DOHH2 (cell line): ENCODE data around the gene TLCD2.
"Not testable (repeated sequence)": the region's sequence is repeated elsewhere in the genome, so short reads cannot be mapped to it uniquely, and the experiment has no call there.

ENCODE experiments used
- H3F3A ChIP-seq: fragments of 200-600 bp; sonication (generic), shearing (Covaris generic); 2 replicates; pipeline ENCODE4 v1.6.0; 2016; ENCODE audit warnings: antibody characterized with exemption, mild to moderate bottlenecking; ENCODE audit not compliant: control insufficient read depth, insufficient read depth
- H3K27ac ChIP-seq: fragments of 200-600 bp; sonication (generic); 2 replicates; pipeline ENCODE4 v1.5.1; 2014; ENCODE audit warnings: low read depth, mild to moderate bottlenecking, low read length, moderate library complexity
- H3K27me3 ChIP-seq: fragments of 200-600 bp; sonication (generic); 2 replicates; pipeline ENCODE4 v1.6.1; 2014; ENCODE audit warnings: mild to moderate bottlenecking, low read length, mixed read lengths; ENCODE audit not compliant: control insufficient read depth
- H3K36me3 ChIP-seq: fragments of 200-600 bp; sonication (generic); 2 replicates; pipeline ENCODE4 v1.6.1; 2014; ENCODE audit warnings: mild to moderate bottlenecking, low read length, moderate library complexity, mixed read lengths; ENCODE audit not compliant: control insufficient read depth
- H3K4me1 ChIP-seq: fragments of 200-600 bp; sonication (generic); 2 replicates; pipeline ENCODE4 v1.6.1; 2014; ENCODE audit warnings: mild to moderate bottlenecking, low read length, mixed read lengths; ENCODE audit not compliant: control insufficient read depth
- H3K4me2 ChIP-seq: fragments of 200-600 bp; sonication (generic); 2 replicates; pipeline ENCODE4 v1.6.0; 2014; ENCODE audit warnings: mild to moderate bottlenecking, low read length, moderate library complexity
- H3K4me3 ChIP-seq: fragments of 200-600 bp; sonication (generic); 2 replicates; pipeline ENCODE4 v1.5.1; 2014; ENCODE audit warnings: mild to moderate bottlenecking, low read length, mixed read lengths
- H3K79me2 ChIP-seq: fragments of 200-600 bp; sonication (generic); 2 replicates; pipeline ENCODE4 v1.6.1; 2014; ENCODE audit warnings: mild to moderate bottlenecking, low read length, mixed read lengths; ENCODE audit not compliant: control insufficient read depth
- H3K9me2 ChIP-seq: fragments of 200-600 bp; sonication (generic); replicated peaks from 2 replicates; pipeline ENCODE4 v1.6.1; 2014; ENCODE audit warnings: mild to moderate bottlenecking, low read length, mixed read lengths; ENCODE audit not compliant: control insufficient read depth
- H3K9me3 ChIP-seq: fragments of 200-600 bp; sonication (generic); 2 replicates; pipeline ENCODE4 v1.6.1; 2014; ENCODE audit warnings: antibody characterized with exemption, low read length, mixed read lengths; ENCODE audit not compliant: control insufficient read depth, insufficient read depth
- H4K20me1 ChIP-seq: fragments of 200-600 bp; sonication (generic); 2 replicates; pipeline ENCODE4 v1.6.0; 2014; ENCODE audit warnings: low read depth, mild to moderate bottlenecking, antibody characterized with exemption, low read length, moderate library complexity; ENCODE audit not compliant: control insufficient read depth, insufficient read depth
- EZH2phosphoT487 ChIP-seq: fragments of 200-600 bp; sonication (generic); IDR thresholded peaks from 2 replicates; pipeline ENCODE4 v1.6.1; 2017; ENCODE audit warnings: borderline replicate concordance, mild to moderate bottlenecking, antibody characterized with exemption, low read length, moderate library complexity, mixed read lengths
- TF ChIP-seq, protein P1 (sequence below): fragments of 200-600 bp; sonication (generic); IDR thresholded peaks from one replicate; pipeline ENCODE4 v1.5.1; 2014; ENCODE audit warnings: antibody characterized with exemption, mild to moderate bottlenecking, low read depth, low read length; ENCODE audit not compliant: poor library complexity, severe bottlenecking

TLCD2 gene

DNA sequence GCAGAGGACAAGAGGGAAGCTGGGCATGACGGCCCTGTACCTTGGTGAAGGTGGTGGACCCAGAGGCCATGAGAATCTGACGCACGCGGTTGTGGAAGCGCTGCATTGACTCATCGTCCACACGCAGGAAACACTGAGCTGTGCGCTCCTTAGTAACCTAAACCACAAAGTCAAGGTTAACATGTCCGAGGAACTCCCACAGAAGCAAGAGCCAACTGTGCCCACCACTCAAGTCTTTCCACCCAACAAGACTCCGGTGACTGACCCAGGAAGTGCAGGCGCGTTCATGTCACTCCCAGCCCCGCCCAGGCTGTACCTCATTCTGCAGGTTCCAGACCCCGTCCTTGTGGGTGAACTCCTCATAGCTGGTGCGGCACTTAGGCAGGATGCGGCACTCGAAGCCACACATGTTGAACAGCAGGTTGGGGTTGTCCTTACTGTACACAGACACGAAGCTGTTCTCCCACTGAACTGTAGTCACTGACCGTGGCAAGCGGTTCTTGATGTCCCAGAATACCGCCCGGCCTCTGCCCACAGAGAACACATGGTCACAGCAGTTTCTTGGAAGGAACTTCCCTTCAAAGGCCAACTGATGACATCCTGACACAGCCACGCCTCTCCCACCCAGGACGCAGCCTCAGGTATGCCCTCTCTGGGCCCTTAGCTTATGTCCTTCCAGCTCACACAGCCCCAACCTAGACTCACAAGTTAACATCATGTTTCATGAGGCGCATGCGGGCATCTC is 37.0 kb downstream of the TLCD2 start:
- Histone ChIP-seq H3K27ac (no peak overlapping the region), H3K9me3 (no peaks in the 10 kb centered on the region)
- TF ChIP-seq, protein P1, sequence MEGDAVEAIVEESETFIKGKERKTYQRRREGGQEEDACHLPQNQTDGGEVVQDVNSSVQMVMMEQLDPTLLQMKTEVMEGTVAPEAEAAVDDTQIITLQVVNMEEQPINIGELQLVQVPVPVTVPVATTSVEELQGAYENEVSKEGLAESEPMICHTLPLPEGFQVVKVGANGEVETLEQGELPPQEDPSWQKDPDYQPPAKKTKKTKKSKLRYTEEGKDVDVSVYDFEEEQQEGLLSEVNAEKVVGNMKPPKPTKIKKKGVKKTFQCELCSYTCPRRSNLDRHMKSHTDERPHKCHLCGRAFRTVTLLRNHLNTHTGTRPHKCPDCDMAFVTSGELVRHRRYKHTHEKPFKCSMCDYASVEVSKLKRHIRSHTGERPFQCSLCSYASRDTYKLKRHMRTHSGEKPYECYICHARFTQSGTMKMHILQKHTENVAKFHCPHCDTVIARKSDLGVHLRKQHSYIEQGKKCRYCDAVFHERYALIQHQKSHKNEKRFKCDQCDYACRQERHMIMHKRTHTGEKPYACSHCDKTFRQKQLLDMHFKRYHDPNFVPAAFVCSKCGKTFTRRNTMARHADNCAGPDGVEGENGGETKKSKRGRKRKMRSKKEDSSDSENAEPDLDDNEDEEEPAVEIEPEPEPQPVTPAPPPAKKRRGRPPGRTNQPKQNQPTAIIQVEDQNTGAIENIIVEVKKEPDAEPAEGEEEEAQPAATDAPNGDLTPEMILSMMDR = no peak
- TF ChIP-seq EZH2phosphoT487 = no peak

DNA sequence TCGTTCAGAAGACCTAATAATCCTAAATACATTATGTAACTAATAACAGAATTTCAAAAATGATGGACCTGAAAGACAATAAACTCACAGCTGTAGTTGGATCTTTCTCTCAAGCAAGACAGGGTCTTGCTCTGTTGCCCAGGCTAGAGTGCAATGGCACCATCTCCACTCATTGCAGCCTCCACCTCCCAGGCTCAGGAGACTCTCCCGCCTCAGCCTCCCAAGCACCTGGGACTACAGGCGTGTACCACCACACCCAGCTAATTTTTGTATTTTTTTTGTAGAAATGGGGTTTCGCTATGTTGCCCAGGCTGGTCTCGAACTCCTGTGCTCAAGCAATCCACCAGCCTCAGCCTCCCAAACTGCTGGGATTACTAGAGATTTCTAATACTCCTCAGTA is 46.2 kb downstream of the TLCD2 start:
- H3K27me3 ChIP-seq, H3K4me3 ChIP-seq, H3K27ac ChIP-seq, H3K9me2 ChIP-seq, H3F3A ChIP-seq, H3K4me1 ChIP-seq, H3K4me2 ChIP-seq, H3K9me3 ChIP-seq, H4K20me1 ChIP-seq: not testable (repeated sequence)
- Histone ChIP-seq H3K79me2 (peaks cover 25% of the 10 kb centered on the region), H3K36me3 (peaks cover 88% of the 10 kb centered on the region)

More for the DNA sequence above, 37.0 kb downstream of the TLCD2 start:
- Histone ChIP-seq H3K27me3 (no peaks in the 10 kb centered on the region), H3K79me2 (peaks cover 16% of the 10 kb centered on the region), H3K4me3 (no peak overlapping the region), H3F3A (peaks cover 18% of the 10 kb centered on the region), H4K20me1 (peaks cover 5% of the 10 kb centered on the region; the same call in 1 of the 2 replicates), H3K36me3 (peaks cover 93% of the 10 kb centered on the region), H3K4me1 (no peaks in the 10 kb centered on the region), H3K9me2 (no peaks in the 10 kb centered on the region), H3K4me2 (no peak overlapping the region)

DNA sequence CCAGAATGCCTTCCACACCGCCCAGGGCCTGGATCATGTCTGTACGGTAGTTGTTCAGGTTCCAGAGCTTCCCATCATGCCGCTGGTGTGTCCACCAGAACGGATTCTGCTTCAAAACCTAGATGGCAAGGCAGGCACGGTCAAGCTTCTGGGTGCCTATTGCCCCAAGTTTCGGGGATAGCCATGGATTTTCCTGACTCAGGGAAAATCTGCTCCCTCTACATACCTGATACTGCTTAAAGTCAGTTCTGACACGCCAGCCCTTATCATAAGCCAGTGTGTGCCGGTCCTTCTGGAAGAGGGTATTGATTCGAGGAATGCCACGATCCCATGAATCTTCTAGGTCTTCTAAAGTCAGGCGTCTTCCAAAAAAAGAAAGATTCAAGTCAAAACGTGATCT is 49.1 kb downstream of the TLCD2 start:
- Histone ChIP-seq H3K27ac (no peak overlapping the region), H3K27me3 (no peaks in the 10 kb centered on the region), H3K9me3 (no peaks in the 10 kb centered on the region), H3K79me2 (peaks cover 10% of the 10 kb centered on the region), H3K4me2 (no peak overlapping the region), H3K36me3 (peaks cover 87% of the 10 kb centered on the region), H3K4me3 (no peak overlapping the region), H4K20me1 (no peaks in the 10 kb centered on the region), H3K9me2 (no peaks in the 10 kb centered on the region), H3F3A (no peaks in the 10 kb centered on the region), H3K4me1 (no peaks in the 10 kb centered on the region)
- TF ChIP-seq, protein P1 = no peak
- TF ChIP-seq EZH2phosphoT487 = no peak

DNA sequence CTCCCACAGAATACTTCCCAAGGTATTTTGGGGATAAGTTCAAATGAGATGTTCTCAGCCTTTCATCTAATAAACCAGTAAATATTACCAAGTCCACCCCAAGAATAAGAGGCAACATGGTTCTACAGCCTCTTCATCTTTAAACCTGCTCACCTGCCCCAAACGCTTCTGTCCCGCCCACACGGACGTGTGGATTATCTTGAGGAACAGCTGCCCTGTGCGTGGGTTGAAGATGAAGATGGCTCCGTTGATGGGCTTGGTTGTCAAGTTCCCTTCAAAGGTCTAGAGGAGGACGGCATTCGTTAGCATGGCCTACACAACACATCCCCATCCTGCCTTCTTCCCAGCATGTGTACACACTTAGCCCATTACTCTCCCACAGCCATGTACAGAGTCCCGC is 52.1 kb downstream of the TLCD2 start:
- Histone ChIP-seq H3F3A (peaks cover 5% of the 10 kb centered on the region), H3K4me1 (no peaks in the 10 kb centered on the region), H3K4me2 (no peak overlapping the region), H3K9me3 (no peaks in the 10 kb centered on the region), H3K27ac (no peak overlapping the region), H3K79me2 (peaks cover 3% of the 10 kb centered on the region; the same call in 1 of the 2 replicates), H3K36me3 (peaks cover 90% of the 10 kb centered on the region), H3K9me2 (no peaks in the 10 kb centered on the region), H3K27me3 (no peaks in the 10 kb centered on the region), H3K4me3 (no peak overlapping the region), H4K20me1 (no peaks in the 10 kb centered on the region)
- no peak for TF ChIP-seq EZH2phosphoT487
- TF ChIP-seq, protein P1 = no peak
